ENCODE measurements around the gene TXNDC11. TPM values are rescaled to one million over a fixed set of nuclear protein-coding genes. Genes with fewer than 3 reads are reported as not detected.

The TXNDC11 gene
- total RNA-seq, 2 experiments from 2014 or later: 21.7 to 24.4 TPM

DNA sequence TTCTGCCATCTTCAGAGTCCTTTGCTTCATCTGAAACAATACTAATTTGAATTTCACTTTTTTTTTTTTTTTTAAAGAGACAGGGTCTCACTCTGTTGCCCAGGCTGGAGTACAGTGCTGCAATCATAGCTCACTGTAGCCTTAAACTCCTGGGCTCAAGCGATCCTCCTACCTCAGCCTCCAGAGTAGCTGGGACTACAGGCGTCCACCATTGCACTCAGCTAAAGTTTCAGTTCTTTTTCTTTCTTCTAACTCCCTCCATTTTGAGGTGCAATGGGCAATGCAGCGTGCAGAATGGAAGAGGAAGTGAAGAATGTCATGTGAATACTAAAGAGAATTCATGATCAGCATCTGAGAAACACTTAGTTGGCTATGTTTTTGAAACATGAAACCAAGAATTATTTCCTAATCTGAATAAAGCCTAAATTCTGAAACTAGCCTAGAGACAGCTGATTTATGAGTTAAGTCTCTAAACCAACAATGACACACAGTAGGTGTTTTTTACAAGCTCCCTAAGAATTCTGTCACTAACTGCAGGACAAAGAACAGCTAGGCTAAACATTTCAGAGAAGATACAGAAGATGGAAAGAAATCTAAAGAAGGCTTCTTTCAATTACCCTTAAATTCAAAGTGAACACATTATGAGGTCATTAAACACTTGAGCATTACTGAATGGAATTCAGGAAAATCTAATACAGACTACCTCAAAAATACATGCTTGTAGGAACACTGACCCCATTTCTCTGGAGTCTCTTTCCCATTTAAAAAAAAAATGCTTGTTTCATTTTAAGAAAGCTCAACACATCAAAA, 53.4 kb downstream of the TXNDC11 start:
- ATAC-seq: peak; percentile 34
- CTCF ChIA-PET: interaction anchor here (0.7 to 4.1 kb wide), 10 partner anchors 9 to 726 kb away, joined by 3 to 21 read pairs (median 4); partner anchors contain the start of gene ZC3H7A

DNA sequence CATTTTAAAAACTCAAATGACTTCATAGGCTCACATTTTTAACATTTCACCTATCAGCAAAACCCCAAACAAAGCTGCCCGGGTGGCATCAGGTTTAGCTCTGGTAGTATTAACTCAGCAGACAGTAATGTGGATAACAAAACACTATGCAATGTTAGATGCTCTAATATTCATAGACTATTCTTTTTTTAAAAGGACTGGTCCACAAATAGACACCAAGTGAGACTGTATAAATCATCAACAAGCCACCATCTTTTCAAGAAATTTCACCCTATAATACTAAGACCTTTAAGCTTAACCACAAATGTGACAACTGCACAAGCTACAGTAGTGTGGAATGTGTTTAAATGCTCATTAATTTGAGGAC, 54.2 kb downstream of the TXNDC11 start:
- DNase-seq: no peak
- no peak for ATAC-seq
- POLR2A ChIA-PET: interaction anchor here (0.7 to 0.9 kb wide), 2 partner anchors 9 to 53 kb away, joined by 3 to 7 read pairs; partner anchors contain the start of gene TXNDC11
- Mint-ChIP-seq H3K27me3 (no peaks in the 10 kb centered on the region), H3K27ac (peak overlapping the region; percentile 16), H3K4me1 (ENCODE audit: low read depth) (peaks cover 19% of the 10 kb centered on the region), H3K36me3 (ENCODE audit: low read depth) (peaks cover 36% of the 10 kb centered on the region), H3K4me3 (no peak overlapping the region), H3K9me3 (no peaks in the 10 kb centered on the region)
- intact Hi-C loops (cut with micrococcal nuclease): no loop called here
- TF ChIP-seq, protein P1, sequence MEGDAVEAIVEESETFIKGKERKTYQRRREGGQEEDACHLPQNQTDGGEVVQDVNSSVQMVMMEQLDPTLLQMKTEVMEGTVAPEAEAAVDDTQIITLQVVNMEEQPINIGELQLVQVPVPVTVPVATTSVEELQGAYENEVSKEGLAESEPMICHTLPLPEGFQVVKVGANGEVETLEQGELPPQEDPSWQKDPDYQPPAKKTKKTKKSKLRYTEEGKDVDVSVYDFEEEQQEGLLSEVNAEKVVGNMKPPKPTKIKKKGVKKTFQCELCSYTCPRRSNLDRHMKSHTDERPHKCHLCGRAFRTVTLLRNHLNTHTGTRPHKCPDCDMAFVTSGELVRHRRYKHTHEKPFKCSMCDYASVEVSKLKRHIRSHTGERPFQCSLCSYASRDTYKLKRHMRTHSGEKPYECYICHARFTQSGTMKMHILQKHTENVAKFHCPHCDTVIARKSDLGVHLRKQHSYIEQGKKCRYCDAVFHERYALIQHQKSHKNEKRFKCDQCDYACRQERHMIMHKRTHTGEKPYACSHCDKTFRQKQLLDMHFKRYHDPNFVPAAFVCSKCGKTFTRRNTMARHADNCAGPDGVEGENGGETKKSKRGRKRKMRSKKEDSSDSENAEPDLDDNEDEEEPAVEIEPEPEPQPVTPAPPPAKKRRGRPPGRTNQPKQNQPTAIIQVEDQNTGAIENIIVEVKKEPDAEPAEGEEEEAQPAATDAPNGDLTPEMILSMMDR (IDR thresholded peaks at IDR 0.05): no peak
- CTCF ChIA-PET: interaction anchor here (0.7 to 4.1 kb wide), 7 partner anchors 9 to 292 kb away, joined by 3 to 21 read pairs (median 5); partner anchors contain the start of gene ZC3H7A

More for the DNA sequence above, 53.4 kb downstream of the TXNDC11 start:
- H3K9me3 Mint-ChIP-seq: no peaks in the 10 kb centered on the region
- TF ChIP-seq, protein P1 (IDR thresholded peaks at IDR 0.05): no peak
- H3K36me3 Mint-ChIP-seq (ENCODE audit: low read depth): peaks cover 32% of the 10 kb centered on the region
- H3K27me3 Mint-ChIP-seq: no peaks in the 10 kb centered on the region
- H3K27ac Mint-ChIP-seq: peak overlapping the region; percentile 23
- H3K4me1 Mint-ChIP-seq (ENCODE audit: low read depth): peaks cover 18% of the 10 kb centered on the region
- no peak overlapping the region for H3K4me3 Mint-ChIP-seq
- POLR2A ChIA-PET: interaction anchor here (0.6 to 0.9 kb wide), 3 partner anchors 8 to 195 kb away, joined by 3 to 7 read pairs (median 5); partner anchors contain the start of gene TXNDC11
- DNase-seq: no peak
- intact Hi-C loops (cut with micrococcal nuclease): no loop called here

DNA sequence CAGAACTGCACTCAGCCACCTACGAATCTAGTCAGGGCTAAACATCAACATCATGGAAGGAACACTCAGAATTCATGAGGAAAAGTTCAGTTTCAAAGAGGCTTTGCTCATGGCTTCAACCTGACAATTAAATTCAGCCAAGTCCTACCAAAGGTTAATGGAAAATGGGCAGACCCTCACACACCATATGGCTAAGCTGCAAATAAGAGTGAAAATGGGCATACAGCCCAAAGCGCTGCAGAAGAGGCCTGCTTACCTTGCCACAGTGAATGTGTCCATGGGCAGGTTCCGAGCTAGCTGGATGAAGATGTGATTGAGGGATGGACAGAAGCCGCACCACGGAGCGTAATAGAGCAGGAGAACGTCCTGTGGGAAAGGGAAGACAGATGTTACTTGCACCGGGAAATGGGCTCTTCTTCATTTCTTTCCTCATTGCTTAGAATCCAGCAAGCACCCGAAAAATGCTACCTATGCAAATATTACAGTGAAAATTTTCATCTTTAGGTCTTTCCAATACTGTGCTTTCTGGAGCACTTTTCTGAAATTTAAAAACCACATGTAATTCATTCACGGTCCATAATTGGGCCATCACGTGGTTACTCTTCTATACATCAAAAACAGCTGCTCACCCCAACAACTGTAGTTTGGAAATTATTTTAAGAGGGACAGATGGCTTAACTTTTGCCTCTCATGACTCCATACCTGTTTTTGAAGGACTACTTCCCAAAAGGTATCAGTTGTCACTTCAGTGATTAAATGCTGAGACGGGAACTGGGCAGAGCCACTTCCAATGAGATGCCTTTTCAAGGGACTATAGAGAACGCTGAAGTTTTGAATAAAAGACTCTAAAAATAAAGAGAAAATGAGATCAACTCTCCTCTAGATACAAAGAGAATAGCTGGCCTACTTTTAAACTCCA, 54.8 kb downstream of the TXNDC11 start:
- TF ChIP-seq, protein P1 (IDR thresholded peaks at IDR 0.05): no peak
- POLR2A ChIA-PET: interaction anchor here (0.9 kb wide), 1 partner anchor 54 kb away, joined by 7 read pairs; the partner anchor contains the start of gene TXNDC11
- no peaks in the 10 kb centered on the region for H3K9me3 Mint-ChIP-seq
- ATAC-seq (no peak), DNase-seq (no peak)
- CTCF ChIA-PET: interaction anchor here (0.7 to 4.1 kb wide), 5 partner anchors 14 to 283 kb away, joined by 3 to 21 read pairs (median 4); partner anchors contain the start of gene ZC3H7A
- peaks cover 39% of the 10 kb centered on the region for H3K36me3 Mint-ChIP-seq (ENCODE audit: low read depth)
- H3K27ac Mint-ChIP-seq: no peak overlapping the region
- H3K4me1 Mint-ChIP-seq (ENCODE audit: low read depth): peaks cover 24% of the 10 kb centered on the region
- intact Hi-C loops (cut with micrococcal nuclease): no loop called here
- no peak overlapping the region for H3K4me3 Mint-ChIP-seq
- H3K27me3 Mint-ChIP-seq: no peaks in the 10 kb centered on the region

DNA sequence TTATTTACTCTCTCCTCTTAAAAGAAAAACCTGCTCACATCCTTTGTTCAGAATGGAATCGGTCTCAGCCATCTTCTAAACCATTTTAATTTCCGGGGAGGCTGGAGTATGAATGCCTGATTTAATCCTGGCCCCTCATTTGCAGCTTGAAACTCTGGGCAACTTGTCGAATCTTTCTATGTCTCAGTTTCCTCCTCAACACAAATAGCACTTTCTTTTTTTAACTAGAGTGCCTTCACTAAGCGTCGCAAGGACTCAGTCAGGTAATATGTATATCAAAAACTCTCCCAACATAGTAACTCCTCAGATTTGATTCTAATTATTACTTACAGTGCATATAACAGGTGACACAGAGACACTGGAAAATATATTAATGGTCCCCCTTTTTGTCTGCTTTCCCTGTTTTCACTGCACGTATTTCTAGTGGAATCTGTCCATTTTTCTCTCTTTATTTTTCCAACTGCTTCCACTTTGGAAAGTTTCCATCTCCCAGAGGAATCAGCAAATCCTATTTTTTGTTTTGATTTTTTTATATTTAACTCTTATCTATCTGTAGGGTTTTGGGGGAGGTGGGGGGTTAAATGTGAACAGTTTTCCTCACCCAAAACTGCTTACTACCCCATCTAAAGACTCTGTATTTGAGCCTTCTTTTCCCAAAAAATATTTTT, 55.8 kb downstream of the TXNDC11 start:
- ChIA-PET CTCF (interaction anchor here (1.4 kb wide), 1 partner anchor 27 kb away, joined by 5 read pairs; no protein-coding TSS in a partner anchor), POLR2A (no interaction called here)
- H3K27me3 Mint-ChIP-seq: no peaks in the 10 kb centered on the region
- peaks cover 36% of the 10 kb centered on the region for H3K36me3 Mint-ChIP-seq (ENCODE audit: low read depth)
- no peak overlapping the region for H3K4me3 Mint-ChIP-seq
- no peak overlapping the region for H3K27ac Mint-ChIP-seq
- ATAC-seq: no peak
- DNase-seq: no peak
- no peaks in the 10 kb centered on the region for H3K9me3 Mint-ChIP-seq
- intact Hi-C loops (cut with micrococcal nuclease): no loop called here
- TF ChIP-seq, protein P1 (IDR thresholded peaks at IDR 0.05): no peak
- peaks cover 34% of the 10 kb centered on the region for H3K4me1 Mint-ChIP-seq (ENCODE audit: low read depth)
